ENCODE results near the gene PCBP3. TPM values are rescaled to one million over a fixed set of nuclear protein-coding genes. Genes with fewer than 3 reads are reported as not detected.

PCBP3 gene
- polyA plus RNA-seq, 1 donor from 2014 or later: 1.7 TPM

- no peaks in the 10 kb centered on the region for H4K20me1 ChIP-seq (ENCODE audit: insufficient read depth)
- no peaks in the 10 kb centered on the region for H3K27me3 ChIP-seq (ENCODE audit: insufficient read depth, low read depth, low read length)
- no peak overlapping the region for H3K9ac ChIP-seq (ENCODE audit: low read length)
- H2AFZ ChIP-seq (ENCODE audit: low read depth, low read length): no peak overlapping the region
- H3K9me3 ChIP-seq (ENCODE audit: low read length): no peaks in the 10 kb centered on the region
- TF ChIP-seq RAD21 (conservative IDR thresholded peaks at IDR 0.05) (no peak), EP300 (conservative IDR thresholded peaks at IDR 0.05; ENCODE audit: poor library complexity, severe bottlenecking) (no peak), SMC3 (conservative IDR thresholded peaks at IDR 0.05; ENCODE audit: poor library complexity) (no peak), MXI1 (conservative IDR thresholded peaks at IDR 0.05; ENCODE audit: poor library complexity, severe bottlenecking) (no peak), REST (IDR thresholded peaks at IDR 0.05; ENCODE audit: borderline replicate concordance) (no peak), TAF1 (IDR thresholded peaks at IDR 0.05; ENCODE audit: low read depth) (no peak), POLR2AphosphoS5 (IDR thresholded peaks at IDR 0.05) (no peak), CTCF (IDR thresholded peaks at IDR 0.05; ENCODE audit: poor library complexity, severe bottlenecking) (no peak), EZH2 (IDR thresholded peaks at IDR 0.05; ENCODE audit: borderline replicate concordance, insufficient read depth, low read length, poor library complexity, severe bottlenecking) (no peak)
- H3K27ac ChIP-seq (ENCODE audit: low read length): no peak overlapping the region
- no peaks in the 10 kb centered on the region for H3K9me2 ChIP-seq (ENCODE audit: insufficient read depth, low read length)
- H3K4me2 ChIP-seq (ENCODE audit: low read length): no peak overlapping the region
- no peaks in the 10 kb centered on the region for H3F3A ChIP-seq (ENCODE audit: insufficient read depth, low read length, poor library complexity, severe bottlenecking)
- H3K4me3 ChIP-seq (ENCODE audit: low read length): no peak overlapping the region
- H3K36me3 ChIP-seq (ENCODE audit: insufficient read depth, low read length): no peaks in the 10 kb centered on the region
- H3K79me2 ChIP-seq (replicated peaks; ENCODE audit: insufficient read depth, low read length): no peaks in the 10 kb centered on the region
Measured at GRCh38 chr21:45872471-45872870, 228.9 kb downstream of the PCBP3 start.

GRCh38 chr21:45872902-45873301 is 229.4 kb downstream of the PCBP3 start:
- Histone ChIP-seq H3K27ac (ENCODE audit: low read length) (no peak overlapping the region), H3K9me2 (ENCODE audit: insufficient read depth, low read length) (no peaks in the 10 kb centered on the region), H3K79me2 (replicated peaks; ENCODE audit: insufficient read depth, low read length) (no peaks in the 10 kb centered on the region), H3F3A (ENCODE audit: insufficient read depth, low read length, poor library complexity, severe bottlenecking) (no peaks in the 10 kb centered on the region), H3K9ac (ENCODE audit: low read length) (no peak overlapping the region), H3K4me3 (ENCODE audit: low read length) (no peak overlapping the region), H3K36me3 (ENCODE audit: insufficient read depth, low read length) (no peaks in the 10 kb centered on the region), H4K20me1 (ENCODE audit: insufficient read depth) (no peaks in the 10 kb centered on the region), H2AFZ (ENCODE audit: low read depth, low read length) (no peak overlapping the region), H3K9me3 (ENCODE audit: low read length) (no peaks in the 10 kb centered on the region), H3K27me3 (ENCODE audit: insufficient read depth, low read depth, low read length) (no peaks in the 10 kb centered on the region), H3K4me2 (ENCODE audit: low read length) (no peak overlapping the region)
- TF ChIP-seq EZH2 (IDR thresholded peaks at IDR 0.05; ENCODE audit: borderline replicate concordance, insufficient read depth, low read length, poor library complexity, severe bottlenecking) (no peak), SMC3 (conservative IDR thresholded peaks at IDR 0.05; ENCODE audit: poor library complexity) (no peak), MXI1 (conservative IDR thresholded peaks at IDR 0.05; ENCODE audit: poor library complexity, severe bottlenecking) (no peak), TAF1 (IDR thresholded peaks at IDR 0.05; ENCODE audit: low read depth) (no peak), REST (IDR thresholded peaks at IDR 0.05; ENCODE audit: borderline replicate concordance) (no peak), CTCF (IDR thresholded peaks at IDR 0.05; ENCODE audit: poor library complexity, severe bottlenecking) (no peak), EP300 (conservative IDR thresholded peaks at IDR 0.05; ENCODE audit: poor library complexity, severe bottlenecking) (no peak), RAD21 (conservative IDR thresholded peaks at IDR 0.05) (no peak), POLR2AphosphoS5 (IDR thresholded peaks at IDR 0.05) (no peak)

All from neural cell (in vitro differentiated cells).